Measurements from ENCODE around the gene STRN4.

STRN4 gene

DNA sequence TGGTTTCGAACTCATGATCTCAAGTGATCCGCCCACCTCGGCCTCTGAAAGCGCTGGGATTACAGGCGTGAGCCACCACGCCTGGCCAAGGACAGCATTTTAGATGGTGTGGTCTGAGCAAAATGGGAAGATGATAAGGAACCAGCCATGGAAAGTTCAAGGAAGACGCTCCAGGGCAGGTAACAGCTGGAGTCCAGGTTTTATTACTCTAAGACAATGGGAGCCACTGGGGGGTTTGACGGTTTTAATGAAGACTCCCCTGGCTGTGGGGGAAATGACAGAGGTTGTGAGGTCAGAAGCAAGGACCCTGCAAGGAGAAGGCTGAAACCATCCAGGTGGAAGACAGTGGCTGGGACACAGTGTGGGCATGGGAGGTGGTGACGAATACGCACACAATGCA lies 50.2 kb downstream of the STRN4 start:
- TF ChIP-seq, protein P1, sequence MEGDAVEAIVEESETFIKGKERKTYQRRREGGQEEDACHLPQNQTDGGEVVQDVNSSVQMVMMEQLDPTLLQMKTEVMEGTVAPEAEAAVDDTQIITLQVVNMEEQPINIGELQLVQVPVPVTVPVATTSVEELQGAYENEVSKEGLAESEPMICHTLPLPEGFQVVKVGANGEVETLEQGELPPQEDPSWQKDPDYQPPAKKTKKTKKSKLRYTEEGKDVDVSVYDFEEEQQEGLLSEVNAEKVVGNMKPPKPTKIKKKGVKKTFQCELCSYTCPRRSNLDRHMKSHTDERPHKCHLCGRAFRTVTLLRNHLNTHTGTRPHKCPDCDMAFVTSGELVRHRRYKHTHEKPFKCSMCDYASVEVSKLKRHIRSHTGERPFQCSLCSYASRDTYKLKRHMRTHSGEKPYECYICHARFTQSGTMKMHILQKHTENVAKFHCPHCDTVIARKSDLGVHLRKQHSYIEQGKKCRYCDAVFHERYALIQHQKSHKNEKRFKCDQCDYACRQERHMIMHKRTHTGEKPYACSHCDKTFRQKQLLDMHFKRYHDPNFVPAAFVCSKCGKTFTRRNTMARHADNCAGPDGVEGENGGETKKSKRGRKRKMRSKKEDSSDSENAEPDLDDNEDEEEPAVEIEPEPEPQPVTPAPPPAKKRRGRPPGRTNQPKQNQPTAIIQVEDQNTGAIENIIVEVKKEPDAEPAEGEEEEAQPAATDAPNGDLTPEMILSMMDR (conservative IDR thresholded peaks at IDR 0.05; ENCODE audit: low read depth), result no peak
- no peak for DNase-seq (ENCODE audit: low spot score)
- ChIA-PET POLR2A (ENCODE audit: low non-redundant PET) (no interaction called here), CTCF (interaction anchor here (0.6 kb wide), 1 partner anchor 836 kb away, joined by 3 read pairs; no protein-coding TSS in a partner anchor)
- no peak overlapping the region for H3K27ac ChIP-seq

- TF ChIP-seq, protein P1 (conservative IDR thresholded peaks at IDR 0.05; ENCODE audit: low read depth), result no peak
- DNase-seq (ENCODE audit: low spot score), result no peak
- POLR2A ChIA-PET (ENCODE audit: low non-redundant PET), result no interaction called here
- H3K27ac ChIP-seq, result peak overlapping the region; percentile 11; the same call in 1 of the 2 replicates
- CTCF ChIA-PET, result interaction anchor here (1.4 kb wide), 1 partner anchor 11 kb away, joined by 7 read pairs; no protein-coding TSS in a partner anchor
Observed at GRCh38 chr19:46693760-46694159, 52.5 kb downstream of the STRN4 start.

DNA sequence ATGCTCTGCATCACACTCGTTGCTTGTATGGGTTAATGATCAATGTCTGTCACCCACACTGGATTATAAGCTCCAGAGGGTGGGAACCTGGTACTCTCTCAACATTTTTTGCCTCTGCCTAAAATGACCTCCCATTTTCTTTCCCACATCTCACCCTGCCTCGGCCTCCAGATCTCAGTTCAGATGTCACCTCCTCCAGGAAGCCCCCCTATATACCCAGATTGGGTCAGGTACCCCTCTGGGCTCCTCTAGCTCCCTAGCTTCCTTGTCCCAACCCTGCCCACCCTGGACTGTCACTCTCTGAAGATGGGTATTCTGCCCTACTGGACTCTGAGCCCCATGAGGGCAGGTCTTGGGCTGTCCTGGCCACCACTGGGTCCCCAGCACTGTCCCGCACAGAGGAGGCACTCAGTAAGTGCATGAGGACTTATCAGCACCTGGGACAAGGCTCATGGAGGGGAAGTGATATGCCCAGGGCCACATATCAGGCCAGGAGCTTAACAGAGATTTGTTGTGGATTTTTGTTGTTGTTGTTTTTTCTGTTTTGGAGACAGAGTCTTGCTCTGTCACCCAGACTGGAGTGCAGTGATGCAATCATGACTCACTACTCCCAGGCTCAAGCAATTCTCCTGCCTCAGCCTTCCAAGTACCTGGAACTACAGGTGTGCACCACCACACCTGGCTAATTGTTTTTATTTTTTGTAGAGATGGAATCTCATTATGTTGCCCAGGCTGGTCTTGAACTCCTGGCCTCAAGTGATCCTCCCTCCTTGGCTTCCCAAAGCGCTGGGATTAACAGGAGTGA lies 53.1 kb downstream of the STRN4 start:
- H3K27ac ChIP-seq, result peak overlapping the region; percentile 11; the same call in 1 of the 2 replicates
- DNase-seq (ENCODE audit: low spot score), result no peak
- ChIA-PET POLR2A (ENCODE audit: low non-redundant PET) (no interaction called here), CTCF (interaction anchor here (1.4 kb wide), 1 partner anchor 12 kb away, joined by 7 read pairs; no protein-coding TSS in a partner anchor)
- TF ChIP-seq, protein P1 (conservative IDR thresholded peaks at IDR 0.05; ENCODE audit: low read depth), result no peak

DNA sequence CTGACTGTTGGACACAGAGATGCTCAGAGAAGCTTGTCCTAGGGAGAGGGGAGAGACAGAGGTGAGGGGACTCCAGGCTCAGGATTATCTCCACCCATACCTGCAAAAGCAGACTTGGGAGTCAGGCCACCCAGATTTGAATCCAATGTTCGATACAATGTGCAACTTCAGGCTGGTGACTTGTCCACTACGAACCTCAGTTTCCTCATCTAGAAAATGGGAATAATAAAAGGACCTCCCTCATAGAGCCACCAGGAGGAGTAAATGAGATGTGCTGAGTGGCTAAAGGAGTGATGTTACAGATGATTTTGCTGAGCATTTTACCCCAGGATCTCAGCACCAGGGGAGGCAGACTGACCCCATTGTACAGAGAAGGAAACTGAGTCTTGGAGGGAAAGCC lies 54.3 kb downstream of the STRN4 start:
- ChIA-PET CTCF (no interaction called here), POLR2A (ENCODE audit: low non-redundant PET) (no interaction called here)
- H3K27ac ChIP-seq, result no peak overlapping the region
- TF ChIP-seq, protein P1 (conservative IDR thresholded peaks at IDR 0.05; ENCODE audit: low read depth), result no peak
- no peak for DNase-seq (ENCODE audit: low spot score)

DNA sequence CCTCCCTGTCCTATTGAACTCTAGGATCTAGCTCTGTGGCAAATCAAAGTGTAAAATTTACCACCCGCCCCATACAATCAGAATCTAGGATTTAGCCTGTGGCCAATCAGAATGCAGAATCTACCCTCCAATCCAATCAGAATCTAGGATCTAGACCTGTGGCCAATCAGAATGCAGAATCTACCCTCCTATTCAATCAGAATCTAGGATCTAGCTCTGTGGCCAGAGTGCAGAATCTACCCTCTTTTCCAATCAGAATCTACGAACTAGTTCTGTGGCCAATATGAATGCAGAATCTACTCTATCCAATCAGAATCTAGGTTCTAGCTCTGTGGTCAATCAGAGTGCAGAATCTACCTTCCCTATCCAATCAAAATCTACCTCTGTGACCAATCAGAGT lies 55.1 kb downstream of the STRN4 start:
- TF ChIP-seq, protein P1 (conservative IDR thresholded peaks at IDR 0.05; ENCODE audit: low read depth), result no peak
- ChIA-PET POLR2A (ENCODE audit: low non-redundant PET) (no interaction called here), CTCF (interaction anchor here (0.6 to 1.4 kb wide), 3 partner anchors 11 to 498 kb away, joined by 3 read pairs; no protein-coding TSS in a partner anchor)
- DNase-seq (ENCODE audit: low spot score), result no peak
- H3K27ac ChIP-seq, result no peak overlapping the region

DNA sequence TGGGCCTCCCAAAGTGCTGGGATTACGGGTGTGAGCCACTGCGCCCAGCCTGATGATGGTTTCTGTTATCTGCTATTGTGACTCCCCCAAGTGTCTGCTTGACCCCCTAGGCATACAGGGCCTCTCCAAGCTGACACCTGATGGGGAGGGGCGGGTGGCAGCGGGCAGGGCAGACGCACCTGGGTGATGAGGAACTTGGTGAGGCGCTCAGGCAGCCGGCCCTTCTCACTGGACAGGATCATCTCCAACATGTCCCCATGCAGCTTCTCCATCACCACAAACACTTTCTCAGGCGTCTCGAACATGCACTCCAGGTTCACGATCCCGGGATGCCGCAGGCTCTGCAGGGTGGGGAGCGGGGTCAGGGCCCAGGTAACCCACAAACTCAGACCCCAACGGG lies 56.9 kb downstream of the STRN4 start:
- POLR2A ChIA-PET (ENCODE audit: low non-redundant PET), result interaction anchor here (0.6 kb wide), 1 partner anchor 869 kb away, joined by 3 read pairs; no protein-coding TSS in a partner anchor
- TF ChIP-seq, protein P1 (conservative IDR thresholded peaks at IDR 0.05; ENCODE audit: low read depth), result no peak
- no peak overlapping the region for H3K27ac ChIP-seq
- no peak for DNase-seq (ENCODE audit: low spot score)
- CTCF ChIA-PET, result no interaction called here
